Renal pelvis (tissue), 4 donors: ENCODE measurements around the gene PYGM. TPM values are rescaled to one million over a fixed set of nuclear protein-coding genes. Genes with fewer than 3 reads are reported as not detected.

ENCODE experiments used
- DNase-seq: peaks from one replicate; pipeline ENCODE4 v3.0.0-alpha.2; 2013
- polyA plus RNA-seq, 3 donors: library from polyadenylated mRNA; unstranded; fragments of 120-200 nt; gene quantifications; one replicate each; pipeline ENCODE4 v1.2.1, GENCODE V29; 2013; ENCODE audit not compliant: insufficient read length in 3 of 3

PYGM gene
- polyA plus RNA-seq, 3 donors: 2.2 to 2.4 (median 2.3) TPM

DNA sequence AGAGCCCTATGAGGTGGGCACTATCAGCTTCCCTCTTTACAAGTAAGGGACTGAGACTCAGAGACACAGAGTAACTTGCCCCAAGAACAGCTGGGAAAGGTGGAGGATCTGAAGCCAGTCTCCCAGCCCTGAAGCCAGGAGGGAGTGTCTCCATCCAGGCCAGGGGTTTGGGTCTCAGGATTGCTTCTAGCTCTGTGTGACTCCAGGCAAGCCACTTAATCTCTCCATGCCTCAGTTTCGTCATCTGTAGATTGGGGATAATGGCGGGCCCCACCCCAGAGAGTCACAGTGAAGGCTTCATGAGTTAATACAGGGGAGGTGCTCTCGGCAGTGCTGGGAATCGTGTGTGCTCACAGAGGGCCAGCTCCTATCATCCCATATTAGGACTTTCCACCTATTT is 32.7 kb upstream of the PYGM start:
- no peak for DNase-seq

GRCh38 chr11:64791781-64792291 is 32.1 kb upstream of the PYGM start:
- no peak for DNase-seq

DNA sequence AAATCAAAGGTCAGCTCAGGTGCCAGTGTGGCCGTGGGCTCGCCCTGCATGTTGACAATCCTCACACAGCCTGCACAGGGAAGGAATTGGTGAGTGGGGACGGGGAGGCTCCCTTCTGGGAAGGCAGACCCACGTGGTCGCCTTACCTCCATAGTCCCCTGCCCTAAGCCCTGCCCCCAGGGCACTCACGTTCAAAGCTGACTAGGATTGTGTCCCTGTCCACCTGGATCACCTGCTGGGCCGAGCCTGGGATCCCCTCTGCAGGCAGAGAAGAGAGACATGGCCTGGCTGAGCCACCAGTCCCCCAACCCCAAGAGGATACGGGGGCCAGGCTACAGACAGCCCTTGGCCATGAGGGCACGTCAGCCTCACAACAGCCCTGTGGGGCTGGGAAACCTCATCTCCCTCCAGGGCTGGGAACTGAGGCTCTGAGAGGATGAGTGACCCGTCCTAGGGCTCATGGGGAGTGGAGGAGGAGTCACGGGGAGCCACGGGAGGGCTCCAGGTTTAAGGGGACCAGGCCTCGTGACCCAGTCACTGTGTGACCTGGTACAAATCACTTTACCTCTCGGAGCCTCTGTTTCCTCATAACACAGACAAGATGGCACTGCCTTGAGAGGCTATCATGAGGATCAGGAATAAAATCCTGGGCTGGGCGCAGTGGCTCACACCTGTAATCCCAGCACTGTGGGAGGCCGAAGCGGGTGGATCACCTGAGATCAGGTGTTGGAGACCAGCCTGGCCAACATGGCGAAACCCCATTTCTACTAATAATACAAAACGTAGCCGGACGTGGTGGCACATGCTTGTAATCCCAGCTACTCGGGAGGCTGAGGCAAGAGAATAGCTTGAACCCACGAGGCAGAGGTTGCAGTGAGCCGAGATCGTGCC is 30.7 kb upstream of the PYGM start:
- no peak for DNase-seq

- DNase-seq: no peak
These were observed 29.8 kb upstream of the PYGM start for GRCh38 chr11:64789331-64790204.

GRCh38 chr11:64788321-64789215 is 28.8 kb upstream of the PYGM start:
- DNase-seq: no peak

GRCh38 chr11:64787526-64788320 is 27.9 kb upstream of the PYGM start:
- DNase-seq: no peak

GRCh38 chr11:64786308-64786707 is 26.5 kb upstream of the PYGM start:
- no peak for DNase-seq

DNA sequence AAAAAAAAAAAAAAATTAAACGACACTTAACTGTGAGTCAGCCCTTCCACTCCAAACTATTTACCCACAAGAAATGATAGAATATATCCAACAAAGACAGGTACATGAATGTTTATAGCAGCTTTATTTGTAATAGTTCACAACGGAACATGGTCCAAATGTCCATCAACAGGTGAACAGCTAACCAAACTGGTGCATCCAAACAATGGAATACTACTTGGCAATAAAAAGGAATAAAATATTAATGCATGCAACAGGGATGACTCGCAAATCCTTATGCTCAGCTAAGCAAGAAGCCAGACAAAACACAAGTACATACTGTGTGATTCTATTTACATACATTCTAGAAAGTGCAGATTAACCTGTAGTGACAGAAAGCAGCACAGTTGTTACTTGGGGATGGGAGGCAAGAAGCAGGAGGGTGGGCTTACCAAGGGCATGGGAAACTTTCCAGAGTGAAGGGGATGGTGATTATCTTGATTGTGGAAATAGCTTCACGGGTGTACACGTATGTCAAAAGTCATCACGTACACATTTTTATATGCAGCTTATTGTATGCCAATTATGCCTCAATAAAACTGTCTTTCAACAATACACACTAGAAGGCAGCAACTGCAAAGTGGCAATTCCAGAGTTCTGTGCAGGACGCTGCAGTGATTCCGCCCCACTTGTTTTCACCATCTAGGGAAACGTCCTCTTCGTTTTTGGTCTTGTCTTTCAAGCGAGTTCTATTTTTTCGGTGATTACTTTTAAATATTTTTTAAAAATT is 25.2 kb upstream of the PYGM start:
- DNase-seq: no peak

- DNase-seq: peak; percentile 100
These were observed 18.9 kb upstream of the PYGM start, which contains the start of gene SF1 for GRCh38 chr11:64778473-64779298. Gene SF1, minus strand, starts transcription at chr11:64778542. Its CDS starts 150 bp downstream, at chr11:64778392.

DNA sequence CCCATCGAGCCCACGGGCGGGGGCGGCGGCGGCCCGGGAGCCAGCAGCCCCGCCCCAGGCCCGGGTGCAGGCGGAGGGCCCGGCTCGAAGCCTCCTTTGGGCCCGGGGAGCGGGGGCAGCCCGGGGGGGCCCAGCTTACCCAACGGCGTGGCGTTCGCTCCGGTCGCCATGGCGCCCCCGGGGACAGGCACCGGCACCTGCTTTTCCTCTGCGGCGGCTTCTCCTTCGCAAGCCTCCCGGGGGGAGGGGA is 18.4 kb upstream of the PYGM start:
- DNase-seq: no peak

GRCh38 chr11:64777449-64778222 is 17.9 kb upstream of the PYGM start:
- peak; percentile 87 for DNase-seq

GRCh38 chr11:64776875-64777274 is 17.1 kb upstream of the PYGM start:
- no peak for DNase-seq

DNA sequence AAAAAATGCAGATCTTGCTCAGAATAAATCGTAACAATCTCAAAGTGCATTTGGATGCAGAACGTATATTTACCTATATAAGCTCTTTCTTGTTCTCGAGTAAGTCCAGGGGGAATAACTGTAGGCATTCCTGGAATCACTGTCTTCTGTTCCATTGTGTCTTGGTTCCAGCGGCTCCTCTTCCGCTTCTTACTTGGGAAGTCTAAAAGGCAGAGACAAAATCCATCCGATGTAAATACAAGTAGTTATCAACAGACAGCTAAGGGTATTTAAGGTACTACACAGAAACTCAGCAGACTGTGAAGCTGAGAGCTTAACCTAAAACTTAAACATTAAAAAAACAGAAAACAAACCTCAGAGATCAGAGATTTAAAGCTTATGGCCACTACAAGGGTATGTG is 16.7 kb upstream of the PYGM start:
- no peak for DNase-seq

GRCh38 chr11:64774144-64774543 is 14.4 kb upstream of the PYGM start:
- DNase-seq: no peak

- no peak for DNase-seq
These were observed 12.7 kb upstream of the PYGM start for GRCh38 chr11:64772303-64773018.

DNA sequence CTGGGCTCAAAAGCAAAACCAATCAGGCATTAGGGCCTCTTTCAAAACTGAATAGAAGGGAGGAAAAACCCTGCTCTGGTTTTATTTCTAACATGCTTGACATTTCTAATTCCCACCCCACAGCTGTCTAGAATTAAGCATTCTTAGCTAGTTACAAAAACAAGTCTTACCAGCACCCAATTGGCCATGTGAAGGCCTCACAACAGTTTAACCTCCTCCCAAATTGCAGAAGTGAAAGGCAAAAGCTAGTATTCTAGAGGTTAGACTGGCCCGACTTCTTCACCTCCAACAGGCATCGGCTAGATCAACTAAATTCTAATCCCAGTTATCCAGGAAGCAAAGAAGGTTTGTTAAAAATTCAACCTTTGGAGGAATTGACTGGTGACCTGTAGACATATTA is 12.1 kb upstream of the PYGM start:
- DNase-seq: no peak

DNA sequence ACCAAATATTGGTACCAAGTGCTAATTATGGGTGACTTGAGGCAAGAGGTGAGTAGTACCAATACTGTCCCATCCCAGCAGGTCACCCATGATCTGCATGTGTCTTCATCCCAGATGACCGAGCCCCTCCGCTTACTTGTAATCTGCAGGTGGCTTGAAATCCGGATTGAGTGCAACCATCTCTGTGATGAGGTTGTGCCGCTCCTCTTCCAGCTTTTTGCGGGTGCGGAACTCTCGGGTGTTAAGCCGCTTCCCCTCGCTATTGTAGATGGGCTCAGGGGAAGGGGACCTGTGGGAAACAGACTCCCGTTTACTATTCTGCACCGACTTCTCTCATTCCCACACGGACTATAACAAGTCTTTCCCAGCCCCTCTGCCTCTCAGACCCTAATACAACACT is 10.3 kb upstream of the PYGM start:
- no peak for DNase-seq

GRCh38 chr11:64769283-64769682 is 9.5 kb upstream of the PYGM start:
- DNase-seq: no peak
